ENCODE measurements around the gene LRMDA.
A peak's percentile ranks its signal among the peaks of the same experiment; 100 is the strongest.
"Not testable (repeated sequence)": the region's sequence is repeated elsewhere in the genome, so short reads cannot be mapped to it uniquely, and the experiment has no call there.

Gene LRMDA

GRCh38 chr10:76115471-76116155, 684.2 kb downstream of the LRMDA start:
- no peak for DNase-seq

GRCh38 chr10:76116523-76116922, 685.1 kb downstream of the LRMDA start:
- DNase-seq: no peak

- no peak for DNase-seq
Observed at GRCh38 chr10:76117949-76118348, 686.5 kb downstream of the LRMDA start.

- DNase-seq: no peak
Observed at GRCh38 chr10:76119036-76119435, 687.6 kb downstream of the LRMDA start.

- no peak for DNase-seq
Observed at GRCh38 chr10:76119515-76119914, 688.1 kb downstream of the LRMDA start.

GRCh38 chr10:76122056-76122455, 690.6 kb downstream of the LRMDA start:
- no peak for DNase-seq

- DNase-seq: no peak
Observed at GRCh38 chr10:76124280-76124679, 692.9 kb downstream of the LRMDA start.

GRCh38 chr10:76125900-76126299, 694.5 kb downstream of the LRMDA start:
- DNase-seq: no peak

GRCh38 chr10:76126607-76127527, 695.4 kb downstream of the LRMDA start:
- peak; percentile 26 for DNase-seq

GRCh38 chr10:76127984-76128589, 696.7 kb downstream of the LRMDA start:
- DNase-seq: no peak

GRCh38 chr10:76129213-76129612, 697.8 kb downstream of the LRMDA start:
- DNase-seq: no peak

- DNase-seq: no peak
Observed at GRCh38 chr10:76130892-76131291, 699.5 kb downstream of the LRMDA start.

GRCh38 chr10:76133597-76134255, 702.3 kb downstream of the LRMDA start:
- DNase-seq: no peak

GRCh38 chr10:76136961-76137360, 705.5 kb downstream of the LRMDA start:
- DNase-seq: no peak

GRCh38 chr10:76138286-76138685, 706.9 kb downstream of the LRMDA start:
- no peak for DNase-seq

- DNase-seq: no peak
Observed at GRCh38 chr10:76138906-76139305, 707.5 kb downstream of the LRMDA start.

- DNase-seq: no peak
Observed at GRCh38 chr10:76139431-76139830, 708.0 kb downstream of the LRMDA start.

- no peak for DNase-seq
Observed at GRCh38 chr10:76141376-76141775, 710.0 kb downstream of the LRMDA start.

GRCh38 chr10:76148217-76148616, 716.8 kb downstream of the LRMDA start:
- DNase-seq: not testable (repeated sequence)

GRCh38 chr10:76149182-76149581, 717.8 kb downstream of the LRMDA start:
- no peak for DNase-seq

GRCh38 chr10:76149602-76150138, 718.2 kb downstream of the LRMDA start:
- no peak for DNase-seq

- DNase-seq: no peak
Observed at GRCh38 chr10:76150139-76150875, 718.9 kb downstream of the LRMDA start.
